Forelimb muscle (tissue), 1 donor: Measurements from ENCODE around the gene GPR32. TPM values are rescaled to one million over a fixed set of nuclear protein-coding genes. Genes with fewer than 3 reads are reported as not detected.
"Not testable (repeated sequence)": the region's sequence is repeated elsewhere in the genome, so short reads cannot be mapped to it uniquely, and the experiment has no call there.

Source experiments
- DNase-seq: peaks from one replicate; pipeline ENCODE4 v3.0.0-alpha.2; 2013; ENCODE audit warnings: low read depth
- polyA plus RNA-seq: library from polyadenylated mRNA; unstranded; fragments of 120-200 nt; gene quantifications from one replicate; pipeline ENCODE4 v1.2.1, GENCODE V29; 2013; ENCODE audit not compliant: insufficient read length

GPR32 gene
- polyA plus RNA-seq, 1 donor = not detected

DNA sequence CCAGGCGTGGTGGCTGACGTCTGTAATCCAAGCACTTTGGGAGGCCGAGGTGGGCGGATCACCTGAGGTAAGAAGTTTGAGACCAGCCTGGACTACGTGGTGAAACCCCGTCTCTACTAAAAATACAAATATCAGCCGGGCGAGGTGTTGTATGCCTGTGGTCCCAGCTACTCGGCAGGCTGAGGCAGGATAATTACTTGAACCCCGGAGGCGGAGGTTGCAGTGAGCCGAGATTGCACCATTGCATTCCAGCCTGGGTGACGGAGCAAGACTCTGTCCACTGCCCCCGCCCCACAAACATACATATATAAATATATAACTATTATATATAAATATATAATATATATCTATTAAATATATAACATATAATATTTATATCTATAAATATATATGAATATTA, 23.1 kb upstream of the GPR32 start:
- not testable (repeated sequence) for DNase-seq

DNA sequence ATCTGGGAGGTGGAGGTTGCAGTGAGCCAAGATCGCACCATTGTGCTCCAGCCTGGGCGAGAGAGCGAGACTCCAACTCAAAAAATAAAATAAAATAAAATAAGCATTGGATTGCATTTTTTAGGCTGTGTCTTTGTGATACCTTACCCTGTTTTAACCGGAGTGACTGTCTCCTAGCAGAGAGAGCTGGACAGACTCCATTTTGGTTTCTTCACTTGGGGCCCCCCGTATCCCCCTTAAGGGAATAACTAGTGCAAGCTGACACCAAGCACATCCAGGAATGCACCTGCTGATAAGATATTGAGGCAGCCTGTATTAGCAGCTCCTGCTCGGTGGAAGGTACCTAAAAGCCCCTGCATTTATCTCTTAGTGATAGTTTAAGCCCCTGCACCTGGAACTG, 20.8 kb upstream of the GPR32 start:
- DNase-seq = no peak

DNA sequence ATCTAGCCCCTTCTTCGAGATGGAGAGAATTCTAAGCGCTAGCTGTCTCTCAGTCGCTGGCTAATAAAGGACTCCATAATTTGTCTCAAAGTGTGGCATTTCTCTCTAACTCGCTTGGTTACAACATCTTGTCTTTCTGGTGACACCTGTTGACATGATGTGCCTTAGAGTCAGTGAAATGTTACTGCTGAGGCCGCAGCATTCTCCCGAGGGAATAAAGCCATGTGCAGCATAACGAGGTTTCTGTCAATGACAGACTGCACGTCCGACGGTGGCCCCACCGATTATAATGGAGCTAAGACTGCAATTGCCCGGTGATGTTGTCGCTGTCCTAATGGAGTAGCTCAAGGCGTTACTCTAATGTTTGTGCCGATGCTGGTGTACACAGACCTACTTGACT, 20.3 kb upstream of the GPR32 start:
- DNase-seq = no peak

DNA sequence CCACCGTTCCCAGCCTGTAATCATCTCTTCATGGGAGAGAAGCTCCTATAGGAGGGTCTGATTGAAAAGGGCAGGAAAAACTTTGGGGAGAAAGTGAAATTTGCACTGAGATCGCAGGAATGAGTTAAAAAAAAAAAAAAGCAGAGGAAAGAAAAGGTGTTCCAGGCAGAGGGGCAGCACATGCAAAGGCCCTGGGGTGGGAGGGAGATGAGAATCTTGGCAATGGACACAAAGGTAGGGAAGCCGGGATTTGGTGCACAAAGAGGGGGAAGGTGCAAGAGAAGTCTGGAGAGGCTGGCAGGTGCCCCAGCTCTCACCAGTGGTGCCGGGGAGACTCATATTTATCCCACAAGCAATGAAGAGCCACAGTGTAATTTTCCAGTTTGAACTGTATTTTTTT, 16.4 kb upstream of the GPR32 start:
- DNase-seq = no peak

DNA sequence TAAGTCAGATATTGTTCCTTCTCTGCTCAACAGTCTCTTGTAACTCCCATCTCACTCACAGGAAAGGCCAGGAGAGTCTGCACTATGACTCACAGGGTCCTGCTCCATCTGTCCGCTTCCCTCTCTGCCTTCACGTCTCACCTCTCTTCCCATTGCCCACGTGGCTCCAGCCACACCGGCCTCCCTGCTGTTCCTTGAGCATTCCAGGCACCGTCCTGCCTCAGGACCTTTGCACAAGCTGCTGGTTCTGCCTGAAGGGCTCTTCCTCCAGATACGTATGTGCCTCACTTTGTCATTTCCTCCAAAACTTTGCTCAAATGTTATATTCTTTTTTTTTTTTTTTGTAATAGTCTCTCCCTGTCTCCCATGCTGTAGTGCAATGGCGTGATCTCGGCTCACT, 14.0 kb upstream of the GPR32 start:
- not testable (repeated sequence) for DNase-seq

DNA sequence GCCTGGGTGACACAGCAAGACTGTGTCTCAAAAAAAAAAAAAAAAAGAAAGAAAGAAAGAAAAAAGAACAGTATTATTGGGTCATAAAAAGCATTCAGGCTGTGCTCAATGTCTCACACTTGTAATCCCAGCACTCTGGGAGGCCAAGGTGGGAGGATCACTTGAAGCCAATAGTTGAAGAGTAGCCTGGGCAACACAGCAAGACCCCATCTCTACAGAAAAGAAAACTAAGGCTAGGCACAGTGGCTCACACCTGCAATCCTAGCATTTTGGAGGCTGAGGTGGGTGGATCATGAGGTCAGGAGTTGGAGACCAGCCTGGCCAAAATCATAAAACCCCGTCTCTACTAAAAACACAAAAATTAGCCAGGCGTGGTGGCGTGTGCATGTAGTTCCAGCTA, 12.6 kb upstream of the GPR32 start:
- DNase-seq = not testable (repeated sequence)

DNA sequence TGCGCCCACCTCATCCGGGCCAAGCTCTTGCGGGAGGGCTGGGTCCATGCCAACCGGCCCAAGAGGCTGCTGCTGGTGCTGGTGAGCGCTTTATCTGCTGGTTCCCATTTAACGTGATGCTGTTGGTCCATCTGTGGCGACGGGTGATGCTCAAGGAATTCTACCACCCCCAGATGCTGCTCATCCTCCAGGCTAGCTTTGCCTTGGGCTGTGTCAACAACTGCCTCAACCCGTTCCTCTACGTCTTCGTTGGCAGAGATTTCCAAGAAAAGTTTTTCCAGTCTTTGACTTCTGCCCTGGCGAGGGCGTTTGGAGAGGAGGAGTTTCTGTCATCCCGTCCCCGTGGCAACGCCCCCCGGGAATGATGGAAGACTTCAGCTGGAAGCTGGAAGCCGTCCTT, 11.2 kb upstream of the GPR32 start:
- not testable (repeated sequence) for DNase-seq

DNA sequence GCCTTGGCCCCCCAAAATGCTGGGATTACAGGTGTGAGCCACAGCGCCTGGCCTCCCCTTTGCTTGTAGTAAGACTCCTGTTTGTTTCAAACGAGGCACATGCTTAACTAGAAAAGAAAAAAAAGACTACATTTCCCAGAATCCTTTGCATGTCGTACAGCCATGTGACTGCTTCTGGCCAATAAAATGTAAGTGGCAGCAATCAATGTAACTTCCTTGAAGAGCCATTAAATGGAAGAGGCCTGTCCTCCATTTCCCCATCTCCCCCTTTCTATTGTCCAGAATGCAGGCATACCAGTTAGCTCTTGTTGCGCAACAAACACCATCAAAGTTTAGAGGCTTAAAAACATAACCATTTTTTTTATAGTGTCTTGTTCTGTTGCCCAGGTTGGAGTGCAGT, 10.4 kb upstream of the GPR32 start:
- no peak for DNase-seq

DNA sequence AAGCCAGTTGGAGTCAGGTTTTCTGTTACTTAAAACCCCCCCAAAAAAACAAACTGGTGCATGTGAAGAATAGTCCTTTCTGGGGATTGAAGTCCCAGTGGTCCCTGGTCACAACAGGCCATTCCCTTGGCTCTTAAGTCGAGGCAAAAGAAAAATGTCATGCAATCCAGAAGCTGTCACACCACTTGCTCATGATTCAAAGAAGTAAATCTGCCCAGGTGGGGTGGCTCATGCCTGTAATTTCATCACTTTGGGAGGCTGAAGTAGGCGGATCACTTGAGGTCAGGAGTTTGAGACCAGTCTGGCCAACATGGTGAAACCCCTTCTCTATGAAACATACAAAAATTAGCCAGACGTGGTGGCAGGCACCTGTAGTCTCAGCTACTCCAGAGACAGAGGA, 8.8 kb upstream of the GPR32 start:
- DNase-seq = not testable (repeated sequence)

DNA sequence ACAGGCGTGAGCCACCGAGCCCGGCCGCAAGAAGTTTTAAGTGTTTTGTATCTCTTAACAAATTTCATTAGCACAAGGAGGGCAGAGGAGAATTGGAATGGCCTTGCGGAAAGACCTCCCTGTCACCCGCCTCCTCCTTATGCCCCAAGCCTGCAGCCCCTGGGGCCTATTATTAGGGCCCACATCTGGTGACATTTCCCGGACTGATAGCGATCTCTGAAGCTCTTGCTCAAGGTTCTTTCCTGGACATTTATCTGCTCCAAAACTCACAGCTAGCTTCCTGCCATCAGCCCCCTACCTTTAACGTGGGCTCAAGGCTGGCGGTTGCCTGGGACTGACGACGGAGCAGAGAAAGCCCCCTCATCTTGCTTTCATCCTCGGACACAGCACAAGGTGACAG, 6.7 kb upstream of the GPR32 start:
- not testable (repeated sequence) for DNase-seq

DNA sequence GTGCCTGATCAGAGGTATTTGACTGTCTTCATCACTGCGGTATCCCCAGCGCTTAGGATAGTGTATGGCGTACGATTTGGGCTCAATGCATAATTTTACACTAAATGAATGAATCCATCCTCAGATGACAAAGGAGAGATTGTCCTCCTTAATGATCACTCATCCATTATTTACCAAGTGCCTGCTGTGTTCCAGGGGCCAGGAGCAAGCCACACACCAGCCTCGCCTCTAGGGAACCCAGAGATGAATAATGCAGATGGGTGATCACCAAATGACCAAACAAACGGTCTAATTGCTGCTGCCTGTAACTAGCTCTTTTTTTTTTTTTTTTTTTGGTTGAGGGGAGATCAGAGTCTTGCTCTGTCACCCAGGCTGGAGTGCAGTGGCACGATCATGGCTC, 5.9 kb upstream of the GPR32 start:
- DNase-seq = no peak

DNA sequence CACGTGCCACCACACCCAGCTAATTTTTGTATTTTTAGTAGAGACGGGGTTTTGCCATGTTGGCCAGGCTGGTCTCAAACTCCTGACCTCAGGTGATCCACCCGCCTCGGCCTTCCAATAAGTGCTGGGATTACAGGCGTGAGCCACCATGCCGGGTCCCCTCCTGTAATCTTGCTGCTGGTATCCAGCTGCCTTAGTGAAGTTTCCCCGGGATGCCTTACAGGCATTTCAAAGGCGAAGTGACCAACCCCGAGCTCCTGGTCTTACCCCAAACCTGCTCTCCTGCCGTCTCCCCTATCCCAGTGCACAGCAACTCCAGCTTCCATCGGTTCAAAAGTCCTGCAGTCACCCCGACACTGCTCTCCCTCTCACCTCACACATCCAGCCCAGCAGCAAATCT, 3.5 kb upstream of the GPR32 start:
- DNase-seq = not testable (repeated sequence)

DNA sequence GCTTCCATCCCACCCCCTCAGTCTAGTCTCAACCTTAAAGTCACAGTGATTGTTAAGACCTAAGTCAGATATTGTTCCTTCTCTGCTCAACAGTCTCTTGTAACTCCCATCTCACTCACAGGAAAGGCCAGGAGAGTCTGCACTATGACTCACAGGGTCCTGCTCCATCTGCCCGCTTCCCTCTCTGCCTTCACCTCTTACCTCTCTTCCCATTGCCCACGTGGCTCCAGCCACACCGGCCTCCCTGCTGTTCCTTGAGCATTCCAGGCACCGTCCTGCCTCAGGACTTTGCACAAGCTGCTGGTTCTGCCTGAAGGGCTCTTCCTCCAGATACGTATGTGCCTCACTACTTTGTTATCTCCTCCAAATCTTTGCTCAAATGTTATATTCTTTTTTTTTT, 3.0 kb upstream of the GPR32 start:
- not testable (repeated sequence) for DNase-seq

DNA sequence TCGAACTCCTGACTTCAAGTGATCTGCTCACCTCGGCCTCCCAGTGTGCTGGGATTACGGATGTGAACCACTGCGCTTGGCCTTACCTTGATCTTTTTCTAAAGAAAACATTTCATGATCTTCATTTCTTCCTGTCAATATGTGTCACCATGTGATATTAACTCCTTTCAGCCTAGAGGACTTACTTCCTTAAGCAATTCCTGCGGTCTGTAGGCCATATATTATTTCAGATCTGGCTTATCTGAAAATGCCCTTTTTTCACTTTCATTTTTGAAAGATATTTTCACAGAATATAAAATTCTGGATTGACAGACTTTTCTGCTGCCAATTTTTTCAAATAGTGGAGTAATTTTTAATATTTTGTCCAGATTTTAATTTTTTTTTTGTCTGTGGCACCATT, 2.0 kb upstream of the GPR32 start:
- no peak for DNase-seq

DNA sequence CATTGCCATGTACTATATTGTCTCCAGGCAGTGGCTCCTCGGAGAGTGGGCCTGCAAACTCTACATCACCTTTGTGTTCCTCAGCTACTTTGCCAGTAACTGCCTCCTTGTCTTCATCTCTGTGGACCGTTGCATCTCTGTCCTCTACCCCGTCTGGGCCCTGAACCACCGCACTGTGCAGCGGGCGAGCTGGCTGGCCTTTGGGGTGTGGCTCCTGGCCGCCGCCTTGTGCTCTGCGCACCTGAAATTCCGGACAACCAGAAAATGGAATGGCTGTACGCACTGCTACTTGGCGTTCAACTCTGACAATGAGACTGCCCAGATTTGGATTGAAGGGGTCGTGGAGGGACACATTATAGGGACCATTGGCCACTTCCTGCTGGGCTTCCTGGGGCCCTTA, 624 bp downstream of the GPR32 start:
- DNase-seq = no peak

DNA sequence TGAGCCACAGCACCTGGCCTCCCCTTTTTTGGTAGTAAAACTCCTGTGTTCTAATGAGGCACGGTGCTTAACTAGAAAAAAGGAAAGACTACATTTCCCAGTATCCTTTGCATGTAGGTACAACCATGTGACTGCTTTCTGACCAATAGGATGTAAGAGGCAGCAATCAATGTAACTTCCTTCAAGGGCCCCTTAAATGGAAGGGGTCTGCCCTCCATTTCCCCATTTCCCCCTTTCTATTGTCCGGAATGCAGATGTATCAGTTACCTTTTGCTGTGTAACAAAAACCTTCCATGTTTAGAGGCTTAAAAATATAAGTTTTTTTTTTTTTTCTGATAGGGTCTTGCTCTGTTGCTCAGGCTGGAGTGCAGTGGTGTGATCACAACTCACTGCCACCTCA, 2.2 kb downstream of the GPR32 start:
- no peak for DNase-seq

DNA sequence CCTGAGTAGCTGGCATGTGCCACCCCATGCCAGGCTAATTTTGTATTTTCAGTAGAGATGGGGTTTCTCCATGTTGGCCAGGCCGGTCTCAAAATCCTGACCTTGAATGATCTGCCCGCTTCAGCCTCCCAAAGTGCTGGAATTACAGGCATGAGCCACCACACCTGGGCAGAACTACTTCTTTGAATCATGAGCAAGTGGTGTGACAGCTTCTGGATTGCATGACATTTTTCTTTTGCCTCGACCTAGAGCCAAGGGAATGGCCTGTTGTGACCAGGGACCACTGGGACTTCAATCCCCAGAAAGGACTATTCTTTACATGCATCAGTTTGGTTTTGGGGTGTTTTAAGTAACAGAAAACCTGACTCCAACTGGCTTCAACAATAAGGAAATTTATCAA, 2.6 kb downstream of the GPR32 start:
- DNase-seq = not testable (repeated sequence)

DNA sequence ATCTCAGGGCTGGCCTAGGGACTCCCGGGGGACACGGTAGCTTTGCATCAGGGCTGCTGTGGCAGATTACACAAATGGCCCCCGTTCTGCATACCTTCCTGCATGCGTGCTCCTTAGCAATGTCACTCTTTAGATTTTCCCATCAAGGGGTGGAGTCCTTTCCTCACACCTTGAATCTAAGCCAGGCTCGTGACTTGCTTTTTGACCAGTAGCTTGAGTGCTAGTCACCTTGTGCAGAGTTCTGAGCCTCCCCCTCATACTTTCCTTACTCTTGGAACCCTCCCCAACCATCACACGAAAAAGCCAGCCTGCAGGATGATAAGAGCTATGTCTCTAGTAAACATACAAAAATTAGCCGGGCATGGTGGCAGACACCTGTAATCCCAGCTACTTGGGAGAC, 3.2 kb downstream of the GPR32 start:
- not testable (repeated sequence) for DNase-seq

DNA sequence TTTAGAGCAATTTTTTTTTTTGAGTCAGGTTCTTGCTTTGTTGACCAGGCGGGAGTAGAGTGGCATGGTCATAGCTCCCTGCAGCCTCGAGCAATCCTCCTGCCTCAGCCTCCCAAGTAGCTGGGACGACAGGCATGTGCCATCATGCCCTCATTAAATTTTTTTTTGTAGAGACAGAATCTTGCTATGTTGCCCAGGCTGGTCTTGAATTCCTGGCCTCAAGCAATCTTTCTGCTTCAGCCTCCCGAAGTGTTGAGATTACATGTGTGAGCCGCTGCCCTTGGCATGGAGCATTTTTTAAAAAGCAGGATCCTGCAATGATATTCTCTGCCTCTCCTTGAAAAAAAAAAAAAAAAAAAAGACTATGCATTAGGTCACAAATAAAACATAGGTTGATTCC, 5.9 kb downstream of the GPR32 start:
- DNase-seq = no peak

DNA sequence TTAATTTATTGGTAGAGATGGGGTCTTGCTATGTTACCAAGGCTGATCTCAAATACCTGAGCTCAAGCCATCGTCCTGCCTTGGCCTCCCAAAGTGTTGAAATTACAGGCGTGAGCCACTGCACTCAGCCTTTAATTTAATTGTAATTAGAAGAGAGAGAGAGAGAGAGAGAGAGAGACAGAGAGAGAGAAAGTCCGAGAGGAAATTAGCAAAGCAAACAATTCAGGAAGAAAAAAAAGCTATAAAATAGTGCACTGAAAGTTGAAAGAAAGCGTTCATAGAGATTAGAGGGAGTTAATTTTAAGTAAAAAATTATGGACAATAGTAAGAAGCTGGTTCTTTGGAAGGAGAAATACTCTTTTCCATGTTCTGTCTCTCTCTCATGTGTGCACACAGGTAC, 7.0 kb downstream of the GPR32 start:
- DNase-seq = no peak

DNA sequence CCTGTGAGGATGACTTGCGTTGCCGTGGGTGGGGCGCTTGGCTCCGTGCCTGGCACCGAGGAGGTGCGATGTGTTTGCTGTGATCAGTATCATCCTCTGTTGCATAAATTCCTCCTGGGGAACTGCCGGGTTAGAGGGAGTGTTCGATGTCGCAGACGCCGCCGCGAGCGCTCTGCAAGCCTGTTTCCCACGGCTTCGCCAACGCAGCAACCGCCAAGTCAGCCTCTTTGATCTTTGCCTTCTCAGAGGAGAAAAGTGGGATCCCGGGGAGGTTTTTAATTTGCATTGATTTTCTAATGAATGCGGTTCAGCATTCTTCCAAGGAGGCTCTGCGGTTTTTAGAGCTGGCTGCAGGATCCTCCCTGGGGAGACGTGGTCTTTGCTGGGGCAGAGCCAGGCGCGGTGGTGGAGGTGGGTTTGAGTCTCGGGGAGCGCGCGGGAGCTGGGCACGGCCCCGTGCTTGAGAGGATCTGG, 7.6 kb downstream of the GPR32 start:
- no peak for DNase-seq

DNA sequence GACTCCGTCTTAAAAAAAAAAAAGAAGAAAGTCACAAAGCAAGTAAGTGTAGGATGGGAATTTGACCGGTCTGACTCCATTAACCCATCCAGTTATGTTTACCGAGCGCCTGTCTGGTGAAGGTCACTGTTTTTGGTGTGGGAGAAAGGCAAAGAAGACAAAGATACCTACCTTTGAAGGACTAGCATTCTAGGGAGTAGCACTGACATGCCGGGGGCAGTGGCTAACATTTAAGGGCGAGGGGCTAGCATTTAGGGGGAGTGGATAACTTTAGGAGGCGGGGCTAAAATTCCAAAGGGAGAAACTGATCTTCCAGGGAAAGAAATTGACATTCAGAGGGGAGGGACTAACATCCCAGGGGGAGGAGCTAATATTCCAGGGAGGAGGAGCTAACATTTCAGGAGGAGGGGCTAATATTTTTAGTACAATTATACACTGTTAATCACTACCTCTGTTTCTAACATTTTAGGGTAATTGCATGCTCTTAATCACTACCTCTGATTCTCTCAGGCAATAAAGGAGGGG, 8.7 kb downstream of the GPR32 start:
- no peak for DNase-seq

DNA sequence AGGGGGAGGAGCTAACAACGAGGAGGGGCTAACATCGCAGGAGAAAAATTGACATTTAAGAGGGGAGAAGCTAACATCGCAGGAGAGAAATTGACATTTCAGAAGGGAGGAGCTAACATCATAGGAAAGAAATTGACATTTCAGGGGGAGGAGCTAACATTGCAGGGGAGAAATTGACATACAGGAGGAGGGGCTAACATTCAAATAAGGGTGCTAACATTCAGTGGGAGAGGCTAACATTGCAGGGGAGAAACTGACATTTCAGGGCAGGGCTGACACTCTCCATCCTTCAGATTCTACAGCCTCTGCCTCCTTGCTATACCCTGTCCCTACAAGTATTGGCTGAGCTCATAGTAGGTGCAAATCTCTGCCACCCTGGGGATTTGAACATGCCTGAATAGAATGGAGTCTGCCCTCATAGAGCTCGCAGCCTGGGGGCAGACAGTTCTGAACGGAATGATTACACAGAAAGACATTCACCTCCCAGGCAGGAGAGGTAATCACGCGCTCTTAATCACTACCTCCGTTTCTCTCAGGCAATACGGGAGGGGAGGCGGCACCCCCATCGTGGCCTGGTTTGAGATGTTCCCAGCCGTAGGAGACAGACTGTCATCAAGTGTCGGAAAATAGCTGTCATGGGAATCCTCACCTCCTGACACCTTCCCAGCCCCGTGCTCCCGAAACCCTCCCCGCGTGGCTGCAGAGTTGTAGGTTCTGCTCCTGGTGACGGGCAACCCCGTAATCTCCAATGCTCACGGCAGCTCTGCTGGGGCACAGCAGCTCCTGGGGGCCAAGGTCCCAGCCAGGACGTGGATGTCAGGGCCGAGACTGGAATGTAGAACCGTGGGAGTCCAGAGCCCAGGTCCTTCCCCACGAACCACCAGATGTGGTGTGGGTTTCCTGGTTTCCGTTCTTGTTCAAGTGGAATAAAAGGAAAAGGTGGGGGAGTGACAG, 9.5 kb downstream of the GPR32 start:
- no peak for DNase-seq
